GM21390 (cell line): ENCODE results near the gene TADA2B.

Experiments used
- ATAC-seq: cut with Tn5 transposase; IDR thresholded peaks from one replicate; pipeline ENCODE4 v1.9.1; 2021; ENCODE audit not compliant: unreplicated experiment

TADA2B gene

DNA sequence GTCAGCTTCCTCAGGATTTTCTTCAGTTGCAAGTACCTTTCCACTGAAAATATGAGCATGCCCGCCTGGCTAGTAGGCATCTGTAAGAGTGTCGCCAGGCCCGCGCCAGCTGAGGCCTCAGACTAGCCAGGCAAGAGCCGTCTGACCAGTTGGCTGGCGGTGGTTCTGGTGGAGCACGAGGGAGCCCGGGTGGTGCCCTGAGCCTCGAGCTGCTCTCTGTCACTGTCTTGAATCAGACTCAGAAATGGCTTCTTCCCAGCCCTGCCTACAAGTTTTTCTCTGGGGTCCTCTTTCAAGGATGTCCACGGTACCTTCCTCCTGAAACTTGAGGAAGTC is 12.8 kb downstream of the TADA2B start:
- ATAC-seq: no peak

DNA sequence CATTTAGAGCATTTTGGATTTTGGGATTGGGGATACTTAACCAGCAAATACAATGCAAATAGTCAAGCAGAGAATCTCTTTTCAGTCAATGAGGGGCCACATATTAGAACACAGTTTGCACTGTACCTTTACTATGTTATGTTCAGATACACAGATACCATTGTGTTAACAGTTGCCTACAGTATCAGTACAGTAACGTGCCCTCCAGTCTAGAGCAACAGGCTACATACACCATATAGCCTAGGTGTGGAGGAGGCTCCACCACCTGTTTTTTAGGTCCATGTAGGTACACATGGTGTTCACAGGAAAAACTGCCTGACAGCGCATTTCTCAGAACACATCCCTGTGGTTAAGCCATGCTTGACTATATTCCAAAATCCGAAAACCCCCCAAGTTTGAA is 15.6 kb downstream of the TADA2B start:
- peak; percentile 26 for ATAC-seq

DNA sequence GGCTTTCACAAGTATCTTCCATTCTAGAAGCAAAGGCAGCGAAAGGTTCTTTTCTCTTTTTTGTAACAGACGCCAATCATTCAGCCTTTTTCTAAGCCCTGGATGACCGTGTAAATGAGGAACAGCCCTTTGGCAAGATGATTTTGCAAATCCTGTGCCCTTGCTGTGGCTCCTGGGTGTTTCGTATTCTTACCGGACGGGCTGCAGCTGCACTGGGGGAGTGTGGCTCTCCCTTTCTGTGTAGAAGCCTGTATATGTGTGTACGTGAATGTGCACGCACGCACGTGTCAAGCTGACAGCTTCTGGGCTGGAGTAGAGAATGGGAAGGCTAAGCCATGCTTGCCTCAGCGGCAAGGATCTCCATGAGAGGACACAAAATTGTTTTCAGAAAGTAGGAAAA is 16.5 kb downstream of the TADA2B start:
- ATAC-seq: no peak

DNA sequence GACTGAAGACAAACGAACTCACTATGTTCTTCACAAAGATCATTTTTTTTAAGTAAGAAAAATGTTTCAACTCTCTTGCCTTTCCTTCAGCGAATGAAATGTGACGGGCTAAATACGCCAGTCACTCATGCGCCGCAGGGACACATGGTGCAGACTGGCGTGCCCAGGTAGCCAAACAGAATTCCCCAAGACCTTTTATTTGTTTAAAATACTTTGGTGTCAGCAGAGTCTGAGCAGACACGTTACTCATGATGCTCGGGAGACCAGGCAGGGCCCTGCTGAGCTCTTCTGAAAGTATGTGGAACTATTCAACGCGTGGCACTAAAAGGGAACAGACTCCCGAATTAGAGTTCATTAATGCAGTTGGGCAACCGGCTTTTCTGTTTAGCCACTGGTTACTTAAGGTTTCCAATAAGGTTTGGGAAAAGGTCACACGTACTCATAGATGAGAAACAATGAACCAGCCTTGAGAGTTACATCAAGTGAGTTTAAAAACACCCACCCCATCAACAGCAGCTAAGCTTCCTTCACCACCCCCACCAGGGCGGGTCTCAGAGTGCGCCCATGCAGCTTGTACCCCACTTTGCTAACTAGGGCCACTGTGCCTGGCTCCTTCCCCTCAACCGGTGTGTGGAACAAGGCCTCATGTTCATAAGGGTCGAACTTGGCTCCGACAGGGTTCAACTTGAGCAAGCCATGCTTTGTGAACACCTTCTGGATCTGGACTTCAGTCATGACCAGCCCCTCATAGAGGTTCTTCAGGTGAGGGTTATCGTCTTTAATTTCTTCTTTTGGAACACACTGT is 17.4 kb downstream of the TADA2B start:
- ATAC-seq: no peak

DNA sequence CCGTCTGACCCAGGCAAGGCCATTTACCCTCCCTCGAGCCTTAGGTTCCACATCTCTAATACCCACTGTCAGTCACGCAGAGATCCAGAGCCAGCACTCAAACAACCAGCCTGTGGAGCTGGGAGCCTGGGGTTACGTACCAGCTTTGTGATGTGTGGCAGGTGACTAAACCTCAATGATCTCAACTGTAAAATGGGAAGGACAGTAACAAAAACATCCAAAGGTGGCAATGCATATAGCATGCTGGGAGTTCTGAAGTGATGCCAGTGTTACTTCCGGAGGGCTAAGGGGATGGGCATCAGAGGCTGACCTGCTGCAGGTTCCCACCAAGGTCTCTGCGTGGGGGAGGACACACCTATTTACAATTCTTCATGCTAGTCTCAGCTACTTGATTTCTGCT is 18.6 kb downstream of the TADA2B start:
- no peak for ATAC-seq

DNA sequence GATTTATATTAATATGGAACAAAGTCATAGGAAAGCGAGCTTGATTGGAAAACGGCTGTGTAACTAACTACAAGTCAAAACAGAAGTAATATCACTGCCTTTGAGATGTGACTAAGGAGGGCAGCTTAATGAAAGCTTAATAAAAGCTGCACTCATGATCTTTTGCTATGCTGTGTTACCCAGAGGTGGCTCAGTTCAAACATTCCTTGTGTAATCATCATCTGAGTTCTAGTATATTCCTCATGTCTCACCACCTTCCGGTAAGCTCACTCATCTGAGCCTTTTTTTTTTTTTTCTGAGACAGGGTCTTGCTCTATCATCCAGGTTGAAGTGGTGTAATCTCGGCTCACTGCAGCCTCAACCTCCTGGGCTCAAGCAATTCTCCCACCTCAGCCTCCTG is 19.6 kb downstream of the TADA2B start:
- ATAC-seq: no peak

DNA sequence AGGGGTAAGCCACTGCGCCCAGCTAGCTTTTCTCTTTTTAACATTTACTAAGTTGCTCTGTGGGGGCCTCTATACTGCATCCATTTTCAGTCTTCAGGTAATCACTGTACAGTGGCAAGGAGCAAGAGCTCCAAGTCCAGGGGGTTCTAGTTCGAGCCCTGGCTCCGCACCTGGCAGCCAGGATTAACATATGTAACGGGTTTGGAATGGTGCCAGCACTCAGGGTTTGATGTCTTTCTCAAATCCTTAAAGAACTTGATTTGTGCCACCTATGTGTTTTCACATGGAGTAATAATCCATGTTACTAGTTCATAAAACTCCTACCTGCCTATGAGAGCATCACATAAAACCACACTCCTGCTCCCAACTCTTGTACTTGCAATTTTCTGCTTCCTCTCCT is 20.2 kb downstream of the TADA2B start:
- no peak for ATAC-seq

DNA sequence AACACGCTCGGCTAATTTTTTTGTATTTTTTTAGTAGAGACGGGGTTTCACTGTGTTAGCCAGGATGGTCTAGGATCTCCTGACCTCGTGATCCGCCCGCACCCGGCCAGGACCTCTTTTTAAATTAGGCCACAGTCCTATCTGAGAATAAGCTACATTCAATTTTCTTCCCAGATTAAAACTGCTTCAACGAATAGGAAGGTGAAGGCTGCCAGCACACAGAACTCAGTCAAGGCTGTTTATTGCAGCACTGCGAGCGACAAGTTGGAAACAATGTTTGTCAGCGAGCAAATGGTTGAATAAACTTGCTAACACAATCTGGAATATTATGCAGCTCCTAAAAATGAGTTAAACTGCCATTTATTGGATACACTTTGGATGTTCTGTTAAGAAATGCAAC is 22.8 kb downstream of the TADA2B start:
- no peak for ATAC-seq

DNA sequence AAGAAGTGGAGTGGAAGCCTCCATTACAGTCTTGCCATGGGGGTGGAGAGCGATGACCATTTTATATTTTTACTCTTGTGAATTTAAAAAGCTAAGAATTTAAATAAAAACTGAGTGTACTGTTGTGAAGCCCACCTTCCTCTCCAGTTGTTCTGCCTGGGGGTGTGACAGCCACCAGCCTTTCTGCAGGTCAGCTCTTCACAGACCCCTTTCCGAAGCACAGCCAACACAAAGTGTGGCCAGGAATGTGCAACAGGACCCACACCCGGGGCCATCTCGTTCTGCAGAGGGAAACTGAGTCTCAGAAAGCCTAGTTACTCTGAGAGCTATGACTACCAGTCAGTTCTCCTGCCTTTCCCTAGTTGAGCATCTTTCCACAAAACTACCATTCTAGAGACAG is 23.3 kb downstream of the TADA2B start:
- no peak for ATAC-seq

DNA sequence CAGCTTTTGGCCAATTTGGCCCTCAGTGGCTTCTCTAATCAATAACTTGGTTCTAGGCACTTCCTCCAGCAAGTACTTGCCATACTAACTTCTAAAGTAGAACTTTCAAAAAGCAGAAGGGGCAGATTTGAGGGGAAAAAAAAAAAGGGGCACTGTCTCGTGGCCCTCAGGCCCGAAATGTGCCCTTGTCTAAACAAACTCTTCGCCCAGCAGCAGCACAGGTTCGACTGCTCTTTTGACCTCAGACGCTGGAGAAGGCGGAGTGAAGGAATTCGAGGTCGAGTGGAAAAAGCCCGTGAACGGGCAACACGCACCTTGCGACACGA is 23.9 kb downstream of the TADA2B start:
- no peak for ATAC-seq

DNA sequence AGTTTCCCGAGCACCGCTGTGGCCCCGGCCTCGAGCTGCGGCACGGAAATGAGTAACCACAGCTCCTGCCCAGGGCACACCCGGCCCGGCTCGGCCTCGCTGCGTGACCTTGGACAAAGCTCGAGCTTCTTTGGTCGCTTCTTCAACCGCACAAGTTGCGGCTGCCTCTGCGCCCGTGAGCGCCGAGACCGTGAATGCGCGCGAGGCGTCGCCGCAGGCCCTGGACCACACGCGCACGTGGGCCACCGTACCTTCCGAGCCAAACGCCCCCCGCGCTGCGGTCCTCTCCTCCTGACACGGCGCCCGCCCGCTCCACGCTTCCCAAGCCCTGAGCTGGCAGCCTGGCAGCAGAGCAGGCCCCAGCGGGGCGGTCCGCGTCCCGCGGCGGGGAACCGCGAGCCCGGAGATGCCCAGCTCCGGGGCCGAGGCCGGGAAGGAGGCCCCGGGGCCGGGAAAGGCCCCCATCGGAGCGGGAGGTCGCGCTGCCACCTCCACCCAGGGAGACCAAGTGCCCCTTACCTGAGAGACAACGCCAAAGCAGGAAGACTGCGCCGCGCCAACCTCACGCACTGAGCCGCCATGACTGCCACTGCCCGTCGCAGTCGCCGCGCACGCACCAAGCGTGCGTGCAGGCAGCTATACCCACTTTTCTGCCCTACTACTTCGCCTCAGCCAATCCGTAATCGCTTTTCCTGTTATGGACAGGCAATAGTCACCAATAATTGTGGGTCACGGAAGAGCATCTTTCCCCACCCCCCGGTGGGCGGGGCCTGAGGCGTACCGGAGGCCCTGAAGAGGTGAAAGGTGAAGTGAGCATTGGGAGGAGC is 24.5 kb downstream of the TADA2B start, which contains the start of gene GRPEL1:
GRPEL1 (minus strand) TSS at position 613 of the 827 bp plus-strand sequence; CDS start at position 581, 32 bp downstream.
- peak; percentile 91 for ATAC-seq

DNA sequence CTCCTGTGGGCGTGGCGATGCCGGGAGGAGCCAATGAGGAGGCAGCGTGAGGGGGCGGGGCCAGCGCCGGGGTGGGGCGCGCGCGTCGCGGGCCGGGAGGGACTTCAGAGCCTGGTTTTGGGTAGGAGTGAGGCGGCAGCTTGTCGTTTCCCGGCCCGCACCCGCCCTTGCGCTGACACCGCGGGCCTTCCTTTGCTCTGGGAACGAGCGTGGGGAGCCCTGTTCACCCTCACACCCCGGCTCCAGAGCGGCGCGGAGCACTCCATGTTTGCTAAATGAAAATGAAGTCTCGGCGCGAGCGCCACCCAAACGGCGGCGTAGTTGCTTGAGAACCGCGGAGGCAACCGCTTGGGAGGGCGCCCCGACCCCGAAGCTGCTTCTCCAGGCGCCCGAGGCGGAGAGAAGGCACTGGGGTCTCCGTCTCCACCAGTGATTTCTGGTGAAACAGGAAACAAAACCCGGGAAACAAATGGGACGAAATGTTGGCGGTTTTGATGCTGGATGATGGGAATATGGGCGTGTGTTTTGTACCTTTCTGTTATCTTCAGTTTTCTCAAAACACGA is 25.2 kb downstream of the TADA2B start:
- ATAC-seq: peak; percentile 17

DNA sequence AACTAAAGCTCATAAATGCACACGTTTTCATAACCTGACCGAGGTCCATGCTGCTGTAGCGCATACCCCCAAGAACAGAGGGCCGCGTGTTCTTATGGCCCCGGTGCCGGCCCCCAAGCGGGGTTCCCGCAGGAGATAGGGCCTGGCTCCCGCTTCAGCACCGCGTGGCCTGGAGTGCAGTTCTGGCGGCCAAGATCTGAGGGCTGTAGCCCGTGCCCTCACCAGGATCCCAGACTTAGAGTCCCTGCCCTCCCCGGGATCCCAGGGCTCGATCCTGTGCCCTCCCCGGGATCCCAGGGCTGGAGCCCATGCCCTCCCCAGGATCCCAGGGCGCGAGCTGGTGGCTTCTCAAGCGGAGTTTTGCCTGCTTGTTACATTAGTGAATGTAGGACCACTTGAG is 25.7 kb downstream of the TADA2B start:
- ATAC-seq: no peak

DNA sequence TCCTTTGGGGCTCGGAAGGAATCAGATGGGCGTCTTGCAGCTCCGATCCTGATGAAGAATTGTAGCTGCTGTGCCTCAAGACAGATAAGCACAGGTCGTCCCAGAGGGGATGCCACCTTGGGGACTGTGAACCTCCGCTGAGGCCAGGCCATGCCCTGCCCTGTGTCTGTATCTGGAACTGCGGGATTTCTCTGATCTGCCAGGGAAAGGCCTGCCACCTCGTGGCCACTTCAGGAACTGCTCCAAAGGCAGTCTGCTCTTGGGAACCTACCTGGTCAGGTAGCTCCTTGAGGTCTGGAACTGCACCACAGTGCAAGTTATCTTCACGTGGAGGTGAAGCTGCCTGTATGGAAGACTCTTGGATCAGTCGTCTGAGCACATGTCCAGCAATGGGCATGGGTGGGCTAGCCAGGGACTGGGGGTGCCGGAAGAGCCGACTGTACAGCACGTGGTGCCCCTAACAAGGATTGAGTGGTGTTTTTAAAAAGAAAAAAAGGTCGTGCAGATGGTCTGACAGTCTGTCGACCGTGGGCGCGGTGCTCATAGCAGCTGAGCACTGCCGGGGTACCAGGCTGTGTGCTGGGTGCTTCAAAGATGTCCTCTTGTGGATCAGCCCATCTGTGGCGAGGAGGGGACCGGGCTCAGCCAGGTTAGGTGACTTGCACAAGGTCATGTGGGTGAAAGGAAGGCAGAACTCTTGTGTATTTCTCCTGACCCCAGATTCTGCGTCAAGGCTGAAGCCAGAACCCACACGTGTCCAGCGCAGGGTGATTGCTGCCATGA is 27.7 kb downstream of the TADA2B start:
- ATAC-seq: peak; percentile 18

DNA sequence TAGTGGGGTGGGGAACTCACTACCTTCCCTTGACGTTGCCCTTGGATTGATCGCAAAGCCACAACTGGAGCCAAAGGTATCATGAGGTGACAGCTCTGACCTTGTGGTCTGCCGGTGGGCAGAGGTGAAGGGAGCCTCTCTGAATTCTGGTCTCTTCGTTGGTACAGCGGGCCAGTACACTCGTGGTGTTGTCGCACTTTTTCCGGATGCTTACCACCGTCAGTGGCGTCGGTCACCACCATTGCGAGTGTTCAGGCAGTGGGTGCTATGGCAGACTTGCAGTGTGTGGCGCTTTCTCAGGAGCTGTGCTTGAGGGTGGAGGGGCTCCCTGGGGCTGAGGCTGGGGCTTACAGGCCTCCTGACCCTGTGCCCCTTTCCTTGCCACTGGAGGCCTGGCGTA is 29.9 kb downstream of the TADA2B start:
- no peak for ATAC-seq

DNA sequence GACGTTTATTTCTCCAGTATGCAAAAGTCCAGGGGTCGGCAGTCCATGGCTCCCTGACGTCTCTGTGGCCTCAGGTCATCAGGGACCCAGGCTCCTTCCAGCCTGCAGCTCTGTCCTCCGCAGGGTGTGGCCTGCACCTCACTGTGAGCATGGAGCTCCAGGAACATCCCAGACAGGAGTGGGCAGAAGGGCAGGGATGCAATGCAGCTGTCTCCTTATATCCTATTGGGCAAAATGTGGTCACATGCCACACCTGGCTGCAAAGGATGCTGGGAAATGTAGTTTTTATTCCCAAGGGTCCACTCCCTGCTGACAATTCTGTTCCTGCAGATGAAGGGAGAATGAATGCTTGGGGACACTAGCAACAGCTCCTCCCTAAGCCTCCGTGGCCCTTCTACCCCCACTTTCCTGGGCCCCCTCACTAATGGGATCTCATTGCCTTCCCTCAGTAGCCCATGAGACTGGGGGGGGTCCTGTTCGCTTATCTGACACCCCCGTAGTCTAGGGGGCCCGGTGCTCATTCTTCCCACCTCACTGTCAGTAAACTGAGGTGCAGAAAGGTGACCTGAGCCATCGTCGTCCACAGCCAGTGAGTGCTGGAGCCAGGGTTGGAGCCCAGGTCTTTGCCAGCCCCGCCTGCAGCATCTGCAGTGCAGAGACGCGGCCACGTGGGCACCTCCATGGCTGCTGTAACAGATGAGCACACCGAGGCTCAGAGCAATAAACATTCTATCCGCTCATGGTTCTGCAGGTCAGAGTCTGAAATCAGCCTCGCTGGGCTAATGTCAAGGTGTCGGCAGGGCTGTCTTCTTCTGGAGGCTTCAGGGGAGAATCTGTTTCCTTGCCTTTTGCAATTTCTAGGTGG is 30.6 kb downstream of the TADA2B start:
- no peak for ATAC-seq

DNA sequence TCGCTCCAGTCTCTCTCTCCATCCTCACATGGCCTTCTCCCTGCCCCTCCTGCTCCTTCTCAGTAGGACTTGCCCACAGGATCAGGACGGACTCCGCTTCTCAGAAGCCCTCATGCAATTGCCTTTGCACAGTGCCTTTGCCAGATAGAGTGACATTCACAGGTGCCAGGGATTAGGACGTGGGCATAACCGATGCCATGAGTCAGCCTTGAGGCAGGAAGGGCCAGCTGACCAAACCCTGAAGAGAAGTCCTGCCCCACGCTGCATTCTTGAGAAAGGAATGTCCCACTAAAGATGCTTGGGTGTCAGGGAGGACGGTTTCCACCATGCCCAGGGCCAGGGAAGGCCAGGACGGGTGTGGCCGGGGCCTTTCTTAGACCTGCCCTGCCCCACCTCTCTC is 31.3 kb downstream of the TADA2B start:
- no peak for ATAC-seq

DNA sequence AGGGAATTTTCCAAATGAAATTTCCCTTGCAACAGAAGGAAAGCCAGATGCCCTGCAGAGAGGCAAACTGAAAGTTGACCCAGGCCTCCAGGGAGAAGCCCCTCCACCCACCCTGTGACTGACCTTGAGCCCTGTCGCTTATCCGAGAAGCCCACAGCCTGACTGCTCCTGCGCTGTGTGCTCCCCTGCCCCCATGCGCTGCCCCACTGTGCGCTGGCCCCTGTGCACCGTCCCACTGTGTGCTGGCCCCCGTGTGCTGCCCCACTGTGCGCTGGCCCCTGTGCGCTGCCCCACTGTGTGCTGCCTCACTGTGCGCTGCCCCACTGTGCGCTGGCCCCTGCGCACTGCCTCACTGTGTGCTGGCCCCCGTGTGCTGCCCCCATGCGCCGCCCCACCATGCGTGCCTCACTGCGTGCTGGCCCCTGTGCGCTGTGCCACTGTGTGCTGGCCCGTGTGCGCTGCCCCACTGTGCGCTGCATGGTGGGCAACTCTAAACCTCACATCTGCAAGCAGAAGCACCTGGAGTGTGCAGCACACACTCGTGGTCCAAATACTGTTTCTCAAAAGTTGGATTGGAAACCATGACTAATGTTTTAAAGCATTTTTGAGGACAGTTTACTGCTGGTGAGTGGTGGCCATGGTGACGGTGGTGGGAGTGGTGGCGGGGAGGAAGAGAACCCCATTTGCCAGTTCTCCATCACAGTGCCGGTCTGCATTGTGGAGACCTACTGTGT is 33.0 kb downstream of the TADA2B start:
- ATAC-seq: no peak

DNA sequence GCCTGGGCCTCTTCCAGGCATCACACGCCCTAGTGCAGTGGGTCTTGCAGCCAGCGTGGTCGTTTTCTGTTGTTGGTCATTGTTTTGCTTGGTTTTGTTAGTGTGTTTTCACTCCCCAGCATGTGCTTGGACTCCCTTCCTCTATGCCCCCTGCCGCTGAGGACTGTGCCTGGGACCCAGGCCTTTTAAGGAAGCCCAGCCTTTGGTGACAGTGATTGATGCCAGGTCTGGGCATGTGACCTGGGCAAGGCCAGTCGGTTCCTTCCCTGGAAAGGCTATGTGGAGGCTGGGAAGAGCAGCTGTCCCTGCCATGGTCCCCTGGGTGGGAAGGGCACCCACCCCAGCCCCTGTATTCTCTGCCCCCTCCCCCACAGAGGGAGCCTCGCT is 33.5 kb downstream of the TADA2B start:
- no peak for ATAC-seq

DNA sequence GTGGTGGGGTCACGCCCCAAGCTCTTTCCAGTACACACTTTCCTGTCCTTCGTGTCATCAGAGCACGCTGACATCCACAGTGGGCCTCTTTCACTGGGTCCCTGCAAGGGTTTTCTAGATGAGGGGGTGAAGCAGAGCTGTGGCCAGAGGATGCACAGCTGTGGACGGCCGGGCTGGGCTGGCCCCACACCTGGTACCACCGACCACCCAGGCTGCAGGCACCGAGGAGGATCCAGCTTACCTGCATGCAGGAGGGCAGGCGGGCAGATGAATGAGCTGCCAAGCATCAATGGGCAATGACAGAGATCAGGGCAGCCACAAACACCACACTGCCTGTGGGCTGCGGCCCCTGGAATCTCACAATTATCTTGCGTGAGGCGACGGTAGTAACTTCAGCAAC is 34.2 kb downstream of the TADA2B start:
- no peak for ATAC-seq
